Measurements from ENCODE around the gene GARS1. TPM values are rescaled to one million over a fixed set of nuclear protein-coding genes. Genes with fewer than 3 reads are reported as not detected.

Gene GARS1
- total RNA-seq, 3 donors from 2014 or later (not counting 1 experiment from before 2014, with no cell fraction given), result 80.2 to 107 (median 92.4) TPM

- Mint-ChIP-seq H3K36me3 (peaks cover 32% of the 10 kb centered on the region), H3K27me3 (ENCODE audit: low read depth in 2 of 2) (no peaks in the 10 kb centered on the region), H3K9me3 (no peaks in the 10 kb centered on the region), H3K27ac (peak overlapping the region; percentile 21 to 46), H3K4me1 (peaks cover 4 to 10% of the 10 kb centered on the region in 2 donors), H3K4me3 (no peak overlapping the region)
- Histone ChIP-seq H3K27me3 (ENCODE audit: control insufficient read depth, insufficient read depth, low read length) (no peaks in the 10 kb centered on the region), H3K27ac (ENCODE audit: low read length) (no peak overlapping the region), H3K4me1 (ENCODE audit: control insufficient read depth, insufficient read depth, low read length) (no peaks in the 10 kb centered on the region), H3K9me3 (ENCODE audit: control insufficient read depth, insufficient read depth, low read length) (no peaks in the 10 kb centered on the region), H3K36me3 (ENCODE audit: control insufficient read depth, insufficient read depth, low read length) (peaks cover 83% of the 10 kb centered on the region), H3K4me3 (ENCODE audit: low read length) (no peak overlapping the region)
- no peak for DNase-seq
- TF ChIP-seq CTCF (IDR thresholded peaks at IDR 0.05), result no peak
- intact Hi-C loops (cut with micrococcal nuclease), result no loop called here
- no peak for ATAC-seq
- WGBS (ENCODE audit: insufficient coverage), result 92% methylated on average over 4 of the region's 6 CpGs
These were observed 18.1 kb downstream of the GARS1 start for GRCh38 chr7:30612658-30613265.

GRCh38 chr7:30613366-30614325 is 19.0 kb downstream of the GARS1 start:
- no peak overlapping the region for H3K27ac ChIP-seq (ENCODE audit: low read length)
- Mint-ChIP-seq H3K27me3 (ENCODE audit: low read depth in 2 of 2) (no peaks in the 10 kb centered on the region), H3K4me3 (no peak overlapping the region), H3K27ac (peak overlapping the region; percentile 21 to 24), H3K36me3 (peaks cover 32% of the 10 kb centered on the region), H3K4me1 (peaks cover 4 to 10% of the 10 kb centered on the region in 2 donors), H3K9me3 (no peaks in the 10 kb centered on the region)
- intact Hi-C loops (cut with micrococcal nuclease), result no loop called here
- H3K36me3 ChIP-seq (ENCODE audit: control insufficient read depth, insufficient read depth, low read length), result peaks cover 81% of the 10 kb centered on the region
- 100% methylated on average over 3 of the region's 4 CpGs for WGBS (ENCODE audit: insufficient coverage)
- no peaks in the 10 kb centered on the region for H3K4me1 ChIP-seq (ENCODE audit: control insufficient read depth, insufficient read depth, low read length)
- no peaks in the 10 kb centered on the region for H3K9me3 ChIP-seq (ENCODE audit: control insufficient read depth, insufficient read depth, low read length)
- ATAC-seq (no peak), DNase-seq (no peak)
- H3K4me3 ChIP-seq (ENCODE audit: low read length), result no peak overlapping the region
- H3K27me3 ChIP-seq (ENCODE audit: control insufficient read depth, insufficient read depth, low read length), result no peaks in the 10 kb centered on the region
- TF ChIP-seq CTCF (IDR thresholded peaks at IDR 0.05), result no peak

DNA sequence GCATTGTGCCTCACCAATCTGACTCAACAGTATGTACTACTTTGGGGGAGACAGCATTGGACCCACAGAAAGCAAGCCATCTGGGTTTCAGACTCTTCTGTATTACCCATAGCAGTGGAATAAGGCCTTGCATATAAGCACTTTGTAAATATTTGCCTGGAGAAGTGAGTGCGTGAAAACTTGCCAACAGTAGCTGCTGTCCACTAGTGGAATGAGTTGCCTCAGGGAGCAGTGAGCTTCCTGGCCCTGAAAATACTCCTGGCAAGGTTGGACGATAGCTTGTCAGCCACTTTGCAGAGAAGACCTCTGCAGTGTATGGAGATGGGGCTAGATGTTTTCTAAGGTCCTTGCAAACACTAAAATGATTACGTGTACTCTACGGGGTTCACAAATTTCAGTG is 21.6 kb downstream of the GARS1 start:
- H3K9me3 ChIP-seq (ENCODE audit: control insufficient read depth, insufficient read depth, low read length), result no peaks in the 10 kb centered on the region
- H3K27me3 Mint-ChIP-seq (ENCODE audit: low read depth in 2 of 2), result no peaks in the 10 kb centered on the region
- H3K36me3 ChIP-seq (ENCODE audit: control insufficient read depth, insufficient read depth, low read length), result peaks cover 75% of the 10 kb centered on the region
- no peak overlapping the region for H3K27ac ChIP-seq (ENCODE audit: low read length)
- no peaks in the 10 kb centered on the region for H3K4me1 ChIP-seq (ENCODE audit: control insufficient read depth, insufficient read depth, low read length)
- TF ChIP-seq CTCF (IDR thresholded peaks at IDR 0.05), result no peak
- peaks cover 4 to 10% of the 10 kb centered on the region in 2 donors for H3K4me1 Mint-ChIP-seq
- WGBS (ENCODE audit: insufficient coverage), result 98% methylated on average over 4 of the region's 4 CpGs
- H3K27ac Mint-ChIP-seq, result no peak overlapping the region
- no peaks in the 10 kb centered on the region for H3K9me3 Mint-ChIP-seq
- ATAC-seq (no peak), DNase-seq (no peak)
- H3K4me3 Mint-ChIP-seq, result no peak overlapping the region
- H3K36me3 Mint-ChIP-seq, result peaks cover 33% of the 10 kb centered on the region
- no peaks in the 10 kb centered on the region for H3K27me3 ChIP-seq (ENCODE audit: control insufficient read depth, insufficient read depth, low read length)
- intact Hi-C loops (cut with micrococcal nuclease), result no loop called here
- no peak overlapping the region for H3K4me3 ChIP-seq (ENCODE audit: low read length)
